NCI-H1105 treated with DMSO at 0.1 percent for 48 hours (cell line): ENCODE data around the gene QRICH2.
"Not testable (repeated sequence)": the region's sequence is repeated elsewhere in the genome, so short reads cannot be mapped to it uniquely, and the experiment has no call there.

Experiments
- DNase-seq: peaks from one replicate; lab custom pipeline; 2025; lab: John Stamatoyannopoulos, UW

Gene QRICH2

DNA sequence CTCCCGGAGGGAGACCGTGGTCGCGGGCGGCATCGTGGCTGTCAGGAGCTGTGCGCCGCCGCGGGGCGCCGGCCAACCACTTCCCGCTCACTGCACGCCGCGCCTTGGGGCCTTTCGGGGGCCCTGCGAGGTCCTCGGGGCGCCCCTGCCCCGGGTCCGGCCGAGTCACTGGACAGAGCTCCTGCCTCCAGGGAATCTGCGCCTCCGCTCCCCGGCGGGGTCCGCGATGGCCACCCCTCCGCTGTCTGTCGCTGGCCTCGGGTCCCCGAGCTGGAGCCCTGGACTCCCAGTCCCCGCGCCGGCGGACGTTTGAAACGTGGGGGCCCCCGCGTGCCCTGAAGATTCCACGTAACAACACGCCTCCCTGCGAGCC, at the start of gene QRICH2:
QRICH2 (minus strand) TSS at position 311 of the 373 bp plus-strand sequence; CDS start at position 33, 278 bp downstream.
- DNase-seq, result no peak

DNA sequence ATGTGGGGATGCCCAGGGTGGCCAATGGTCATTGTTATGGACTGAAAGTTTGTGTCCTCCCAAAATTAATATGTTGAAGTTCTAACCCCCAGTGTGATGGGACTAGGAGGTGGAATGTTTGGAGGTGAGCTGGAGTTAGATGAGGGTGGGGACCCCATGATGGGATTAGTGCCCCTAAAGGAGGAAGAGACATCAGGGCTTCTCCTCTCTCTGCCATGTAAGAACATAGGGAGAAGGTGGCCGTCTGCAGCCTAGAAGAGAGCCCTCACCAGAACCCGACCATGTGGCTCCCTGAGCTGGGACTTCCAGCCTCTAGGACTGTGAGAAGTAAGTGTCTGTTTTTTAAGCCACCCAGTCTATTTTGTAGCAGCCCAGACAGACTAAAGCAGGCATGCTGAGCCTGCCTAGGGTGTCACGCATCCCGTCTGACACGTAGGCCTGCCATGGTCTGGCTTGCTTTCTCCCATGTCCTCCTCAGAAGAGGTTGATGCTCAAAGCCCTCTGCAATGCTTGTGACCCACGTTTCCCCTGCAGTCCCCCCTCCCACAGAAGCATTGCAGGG, 49.6 kb upstream of the QRICH2 start:
- DNase-seq, result no peak

- no peak for DNase-seq
These were observed 48.9 kb upstream of the QRICH2 start for GRCh38 chr17:76356803-76357456.

GRCh38 chr17:76354747-76355310, 46.8 kb upstream of the QRICH2 start:
- no peak for DNase-seq

DNA sequence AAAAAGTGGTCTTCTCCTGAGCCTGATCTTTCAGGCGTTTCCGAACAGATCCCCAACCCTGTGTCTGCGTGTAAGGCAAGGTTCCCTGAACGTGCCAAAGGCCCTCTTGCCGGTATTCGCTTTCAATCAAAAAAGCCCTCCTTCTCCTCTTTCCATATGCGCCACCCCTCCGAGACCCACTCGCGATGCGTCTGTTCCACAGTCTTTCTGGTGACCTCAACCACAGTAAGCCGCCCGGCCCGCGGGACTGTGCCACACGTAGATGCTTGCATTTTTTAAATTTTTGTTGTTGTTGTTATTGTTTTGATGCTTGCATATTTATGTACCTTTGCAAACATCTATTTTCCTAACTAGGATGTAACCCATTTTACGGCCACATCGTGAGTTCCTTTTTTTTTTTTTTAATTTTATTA, 46.2 kb upstream of the QRICH2 start:
- DNase-seq, result no peak

DNA sequence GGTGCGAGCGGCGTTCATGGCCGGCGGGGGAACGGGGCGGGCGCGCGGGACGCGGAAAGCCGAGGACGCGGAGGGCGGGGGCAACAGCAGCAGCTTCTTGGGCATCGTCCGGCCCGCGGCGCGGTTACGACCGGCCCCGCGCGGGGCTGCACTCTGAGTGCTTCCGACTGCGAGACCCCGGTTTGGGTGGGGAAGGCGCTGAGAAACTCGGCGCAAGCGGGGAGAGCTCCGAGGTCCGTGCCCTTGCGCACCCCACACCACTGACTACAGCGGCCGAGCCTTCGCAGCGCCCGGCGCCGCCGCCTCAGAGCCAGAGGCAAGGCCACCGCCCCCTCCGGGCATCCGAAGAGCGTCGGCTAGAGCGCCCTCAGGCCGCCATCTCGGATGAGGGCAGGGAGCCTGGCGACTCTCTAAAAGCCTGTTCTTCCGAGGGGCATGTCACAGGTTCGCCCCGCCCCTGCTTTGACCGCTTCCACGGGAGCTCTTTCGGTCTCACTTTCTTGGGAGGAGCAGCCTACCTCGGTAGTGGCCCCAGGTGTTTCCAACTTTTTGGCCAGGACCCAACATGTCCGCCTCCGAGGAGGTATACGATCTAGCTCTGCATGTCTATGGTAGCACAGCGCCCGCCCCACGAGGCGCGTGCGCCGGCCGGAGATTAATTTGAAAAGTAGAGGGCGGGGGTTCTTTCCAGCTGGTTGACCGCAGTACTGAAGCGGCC, 45.7 kb upstream of the QRICH2 start, which contains the start of gene PRPSAP1:
PRPSAP1 (minus strand) TSS at position 318 of the 718 bp plus-strand sequence; CDS start at position 105, 213 bp downstream.
- peak; percentile 91 for DNase-seq

DNA sequence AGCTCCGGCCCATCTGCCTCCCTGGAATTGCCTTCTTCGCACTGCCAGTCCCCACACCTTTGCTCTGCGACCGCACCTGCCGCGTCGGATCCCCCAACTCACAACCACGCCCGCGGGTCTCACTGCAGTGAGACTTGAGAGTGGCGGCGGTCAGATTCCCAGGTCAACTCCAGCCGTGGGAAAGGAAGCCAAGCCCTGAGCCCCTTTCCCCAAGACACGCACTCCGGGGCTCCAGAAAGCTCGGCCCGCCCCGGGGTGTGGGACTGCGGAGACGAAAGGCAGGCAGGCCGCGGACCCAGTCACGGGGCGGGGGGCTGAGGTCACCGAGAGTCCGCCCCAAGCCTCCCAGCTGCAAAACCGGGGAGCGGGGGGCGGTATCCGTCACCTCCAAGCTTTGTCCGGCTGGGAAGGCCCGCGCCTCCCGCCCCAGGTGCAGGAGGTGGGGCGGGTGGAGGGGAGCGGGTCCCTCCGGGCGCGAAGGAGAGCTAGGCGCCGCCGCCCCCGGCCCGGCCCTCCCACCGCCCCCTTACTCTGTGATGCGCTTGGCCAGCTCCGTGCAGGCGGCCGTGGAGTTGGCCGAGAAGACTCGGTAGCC, 45.0 kb upstream of the QRICH2 start:
- DNase-seq, result no peak

DNA sequence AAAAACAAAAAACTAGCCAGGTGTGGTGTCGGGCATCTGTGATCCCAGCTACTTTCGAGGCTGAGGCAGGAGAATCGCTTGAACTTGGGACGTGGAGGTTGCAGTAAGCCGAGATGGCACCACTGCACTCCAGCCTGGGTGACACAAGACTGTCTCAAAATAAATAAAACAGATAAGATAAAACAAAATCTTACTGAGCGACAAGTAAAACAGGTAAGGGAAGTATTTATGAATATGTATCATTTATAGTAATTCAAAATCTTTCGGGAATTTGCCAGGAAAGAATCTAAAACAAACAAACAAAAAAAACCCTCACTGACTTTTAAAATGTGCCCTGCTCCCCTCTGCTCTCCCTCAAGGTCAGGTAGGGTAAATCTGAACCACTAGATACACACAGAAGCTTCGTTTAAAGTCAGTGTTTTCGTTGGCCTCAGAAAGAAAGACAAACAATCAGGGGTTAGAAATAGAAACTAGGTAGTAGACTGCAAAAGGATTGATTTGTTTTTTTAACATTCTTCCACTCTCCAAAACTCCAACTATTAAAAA, 43.5 kb upstream of the QRICH2 start:
- DNase-seq, result no peak

DNA sequence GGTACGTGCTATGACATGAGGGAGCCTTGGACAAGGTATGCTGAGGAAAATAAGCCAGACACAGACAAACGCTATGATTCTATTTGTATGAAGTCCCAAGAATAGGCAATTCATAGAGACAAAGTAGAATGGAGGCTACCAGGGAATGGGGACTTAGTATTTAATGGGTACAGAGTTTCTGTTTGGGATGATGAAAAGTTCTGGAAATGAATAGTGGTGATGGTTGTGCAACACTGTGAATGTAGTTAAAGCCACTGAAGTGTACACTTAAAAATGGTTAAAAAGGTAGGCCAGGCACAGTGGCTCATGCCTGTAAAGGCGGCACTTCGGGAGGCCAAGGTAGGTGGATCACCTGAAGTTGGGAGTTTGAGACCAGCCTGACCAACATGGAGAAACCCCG, 42.4 kb upstream of the QRICH2 start:
- DNase-seq, result no peak

DNA sequence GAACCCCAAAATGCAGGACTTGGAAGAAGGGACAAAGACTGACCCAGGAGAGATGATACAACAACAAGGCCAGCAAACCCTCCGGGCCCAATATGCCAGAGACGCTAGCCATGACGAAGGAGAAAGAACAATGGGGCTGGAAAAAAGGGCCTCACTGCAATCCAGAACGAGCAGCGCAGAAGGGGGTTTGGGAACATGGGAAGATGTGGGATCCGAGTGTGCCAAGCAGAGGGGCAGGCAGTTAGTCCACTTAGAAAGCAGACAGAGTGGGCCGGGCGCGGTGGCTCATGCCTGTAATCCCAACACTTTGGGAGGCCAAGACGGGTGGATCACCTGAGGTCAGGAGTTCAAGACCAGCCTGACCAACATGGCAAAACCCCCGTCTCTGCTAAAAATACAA, 38.9 kb upstream of the QRICH2 start:
- DNase-seq, result not testable (repeated sequence)

- no peak for DNase-seq
These were observed 37.4 kb upstream of the QRICH2 start for GRCh38 chr17:76345377-76345974.

DNA sequence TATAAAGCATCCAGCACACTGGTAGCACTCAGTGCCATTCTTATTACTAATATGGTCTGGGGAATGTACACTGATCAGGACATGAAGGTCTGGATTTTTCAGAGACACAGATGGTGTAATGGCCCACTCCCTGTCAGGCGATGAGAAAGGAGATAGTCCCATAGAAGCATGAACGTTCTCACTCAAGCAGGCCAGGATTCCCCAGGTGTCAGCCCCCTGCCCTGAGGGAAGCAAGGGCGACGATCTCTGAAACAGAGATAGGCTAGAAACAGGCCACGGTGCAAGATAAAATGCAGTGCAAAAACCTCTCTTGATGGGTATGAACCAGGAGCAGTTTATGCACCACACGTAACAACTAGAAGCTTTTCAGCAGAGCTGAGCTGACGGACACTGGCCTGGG, 35.0 kb upstream of the QRICH2 start:
- no peak for DNase-seq

- DNase-seq, result no peak
These were observed 33.2 kb upstream of the QRICH2 start for GRCh38 chr17:76341301-76341700.

- DNase-seq, result no peak
These were observed 29.3 kb upstream of the QRICH2 start for GRCh38 chr17:76337413-76337777.

GRCh38 chr17:76336756-76337412, 28.8 kb upstream of the QRICH2 start:
- DNase-seq, result no peak

DNA sequence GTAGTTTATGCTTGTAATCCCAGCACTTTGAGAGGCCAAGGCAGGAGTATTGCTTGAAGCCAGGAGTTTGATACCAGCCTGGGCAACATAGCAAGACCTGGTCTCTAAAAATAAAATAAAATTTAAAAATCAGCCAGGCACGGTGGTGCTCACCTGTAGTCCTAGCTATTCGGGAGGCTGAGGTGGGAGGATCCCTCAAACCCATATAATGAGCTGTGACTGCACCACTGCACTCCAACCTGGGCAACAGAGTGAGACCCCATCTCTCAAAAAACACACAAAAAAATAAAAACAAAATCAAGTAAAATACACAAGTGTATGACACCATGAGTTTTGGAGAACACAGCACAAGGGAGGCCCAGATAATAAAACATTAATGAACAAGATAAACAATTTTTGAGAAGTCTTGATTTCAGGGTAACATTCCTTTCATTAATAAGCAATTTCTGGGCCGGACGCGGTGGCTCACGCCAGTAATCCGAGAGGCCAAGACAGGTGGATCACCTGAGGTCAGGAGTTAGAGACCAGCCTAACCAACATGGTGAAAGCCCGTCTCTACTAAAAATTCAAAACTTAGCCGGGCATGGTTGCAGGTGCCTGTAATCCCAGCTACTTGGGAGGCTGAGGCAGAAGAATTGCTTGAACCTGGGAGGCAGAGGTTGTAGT, 27.8 kb upstream of the QRICH2 start:
- DNase-seq, result no peak

DNA sequence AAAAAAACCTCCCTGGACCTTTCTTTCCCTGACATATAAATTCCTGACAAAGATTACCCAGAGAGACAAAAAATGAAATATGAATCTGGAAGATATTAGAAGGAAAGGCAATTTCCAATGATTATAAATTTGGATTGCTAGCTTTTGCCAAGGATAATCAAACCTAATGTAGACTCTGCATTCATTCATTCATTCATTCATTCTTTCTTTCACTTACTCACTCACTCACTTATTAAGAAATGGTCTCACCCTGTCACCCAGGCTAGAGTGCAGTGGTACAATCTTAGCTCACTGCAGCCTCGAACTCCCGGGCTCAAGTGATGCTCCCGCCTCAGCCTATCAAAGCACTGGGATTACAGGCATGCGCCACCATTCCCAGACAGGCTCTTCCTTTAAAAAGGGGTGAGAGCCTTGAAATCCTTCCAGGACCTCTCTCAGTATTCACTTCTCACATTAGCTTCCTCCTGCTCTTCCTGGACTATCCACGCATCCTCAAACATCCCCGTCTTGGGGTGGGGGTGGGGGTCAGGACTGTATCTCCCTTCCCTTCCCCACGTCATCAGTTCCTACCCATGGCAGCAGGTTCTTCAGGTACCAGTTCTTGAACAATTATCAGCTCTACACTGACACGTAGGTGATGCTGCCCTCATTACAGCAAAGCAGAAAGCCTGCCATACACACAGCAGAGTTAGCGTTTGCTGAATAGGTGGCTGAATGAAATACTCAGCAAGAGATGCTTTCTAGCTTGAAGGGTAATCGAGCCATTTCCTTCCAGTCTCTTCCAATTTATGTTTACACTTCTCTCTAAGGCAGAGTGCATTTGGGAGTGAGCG, 25.8 kb upstream of the QRICH2 start:
- DNase-seq, result no peak

DNA sequence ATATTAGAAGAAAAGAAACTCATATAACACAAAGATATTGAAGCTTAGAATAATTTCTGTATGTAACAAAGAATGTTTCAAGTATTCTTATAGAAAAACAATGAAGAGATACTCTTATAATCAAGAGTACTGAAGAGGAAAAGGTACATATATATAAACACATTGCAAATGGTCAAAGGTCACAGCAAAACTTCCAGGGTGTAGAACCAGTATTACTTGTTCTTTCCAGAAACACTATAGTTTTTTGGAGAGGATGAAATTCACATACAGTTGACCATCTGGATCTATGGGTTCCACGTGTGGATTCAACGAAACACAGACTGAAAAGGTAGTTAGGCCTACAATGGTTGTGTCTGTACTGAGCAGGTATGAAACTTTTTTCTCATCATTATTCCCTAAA, 23.0 kb upstream of the QRICH2 start:
- DNase-seq, result no peak

GRCh38 chr17:76329664-76330063, 21.6 kb upstream of the QRICH2 start:
- DNase-seq, result no peak

DNA sequence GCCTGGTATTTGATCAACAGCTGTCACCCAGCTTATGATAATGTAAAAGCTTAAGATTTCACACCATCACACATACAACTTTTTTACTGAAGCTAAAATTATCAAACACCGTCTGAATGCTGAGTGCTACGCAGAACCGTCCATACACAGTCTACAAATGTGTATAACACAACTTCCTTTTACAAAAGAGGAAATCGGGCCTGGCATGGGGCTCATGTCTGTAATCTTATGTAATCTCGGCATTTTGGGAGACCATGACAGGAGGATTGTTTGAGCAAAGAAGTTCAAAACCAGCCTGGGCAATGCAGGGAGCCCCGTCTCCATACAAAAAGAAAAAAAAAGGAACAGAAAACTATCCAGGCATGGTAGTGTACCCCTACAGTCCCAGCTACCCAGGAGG, 19.6 kb upstream of the QRICH2 start:
- DNase-seq, result no peak
